Ovary (tissue), 9 donors: ENCODE results near the gene HK1. TPM values are rescaled to one million over a fixed set of nuclear protein-coding genes. Genes with fewer than 3 reads are reported as not detected.

Experiments
- DNase-seq, 5 donors: peaks; one replicate each; pipeline ENCODE4 v3.0.0-alpha.2; 2019 to 2020
- H3K27ac ChIP-seq, 2 donors: fragments of 200-600 bp; one replicate each; pipeline versions ENCODE4 v1.5.1 to v1.8.0; 2019 to 2022
- H3K27me3 ChIP-seq: fragments of 200-600 bp; one replicate; pipeline ENCODE4 v1.8.0; 2022
- H3K36me3 ChIP-seq: fragments of 200-600 bp; sonication (generic); one replicate; pipeline ENCODE4 v1.5.1; 2019
- H3K4me1 ChIP-seq: one replicate; pipeline ENCODE4 v1.8.1; 2013; ENCODE audit warnings: mild to moderate bottlenecking, moderate library complexity; ENCODE audit not compliant: insufficient read depth
- H3K4me3 ChIP-seq: fragments of 200-600 bp; sonication (generic); one replicate; pipeline ENCODE4 v1.5.1; 2017
- H3K9me3 ChIP-seq, 2 donors: fragments of 200-600 bp in 1 of 2; sonication (generic) in 1 of 2; one replicate each; pipeline versions ENCODE4 v1.5.1 to v1.8.1; 2013 to 2019; ENCODE audit warnings: mild to moderate bottlenecking in 1 of 2, moderate library complexity in 1 of 2
- EP300 ChIP-seq: sonication (generic); formaldehyde crosslinking; IDR thresholded peaks from one replicate; pipeline ENCODE4 v1.6.1; 2017; ENCODE audit warnings: antibody characterized with exemption
- POLR2A ChIP-seq: fragments of 450-650 bp; IDR thresholded peaks from one replicate; pipeline ENCODE4 v1.6.1; 2017; ENCODE audit warnings: antibody characterized with exemption, mild to moderate bottlenecking, moderate library complexity
- WGBS, 3 donors: extraction: QIAGEN DNeasy Blood & Tissue Kit in 1 of 3; methylation state at CpG; one replicate each; pipeline versions ENCODE4 v1.1.5 to v1.1.7; 2013 to 2017; 5-methylcytosine and 5-hydroxymethylcytosine counted together
- intact Hi-C, 4 donors: fragments of 100-400 bp; cut with DNase I; formaldehyde crosslinking; loops; one replicate each; pipeline versions ENCODE4 v1.11.0 to v1.15.1; 2022 to 2023
- polyA plus RNA-seq, 2 donors: library from polyadenylated mRNA; stranded (reverse); fragments of 200-250 nt in 1 of 2; fragments of 350-450 nt in 1 of 2; fragmentation: Illumina TruSeq in 1 of 2; extraction: RNeasy Lipid Tissue Mini Kit (QIAGEN cat#74804) in 1 of 2; gene quantifications; one replicate each; pipeline ENCODE4 v1.2.3, GENCODE V29; 2013 to 2014
- total RNA-seq, 7 donors: library from RNA; depleted of rRNA in 2 of 7; stranded (reverse); fragments of >200 nt in 2 of 7; fragmentation: NEBNext Ultra II Directional in 3 of 7; extraction: Animal tissue kit (Norgen Biotek cat#: 25700) in 3 of 7; gene quantifications; one replicate each; pipeline versions ENCODE4 v1.1.0 to v1.2.4, GENCODE V29; 2016 to 2023
- TF ChIP-seq, protein P1 (sequence below), 3 donors: fragments of 450-650 bp in 2 of 3; fragments of 200-600 bp in 1 of 3; IDR thresholded peaks; one replicate each; pipeline versions ENCODE4 v1.5.1 to v1.8.0; 2016 to 2022; ENCODE audit warnings: antibody characterized with exemption in 3 of 3, mild to moderate bottlenecking in 1 of 3
- donor health status: DM: no; HTN: no; CAD: no; lungs with moderate emphysema.
- donor health status: DM: no; HTN: no; CAD: no.
- donor health status: Bipolar disorder and iron deficiency.
- donor health status: DM: yes; HTN: yes; CAD: no.
- donor health status: DM: no; HTN: no; CAD: no.
- donor health status: DM: yes; HTN: yes; CAD: no.

Gene HK1
- total and polyA plus RNA-seq, 9 donors = 12.8 to 63.1 (median 35.8) TPM

DNA sequence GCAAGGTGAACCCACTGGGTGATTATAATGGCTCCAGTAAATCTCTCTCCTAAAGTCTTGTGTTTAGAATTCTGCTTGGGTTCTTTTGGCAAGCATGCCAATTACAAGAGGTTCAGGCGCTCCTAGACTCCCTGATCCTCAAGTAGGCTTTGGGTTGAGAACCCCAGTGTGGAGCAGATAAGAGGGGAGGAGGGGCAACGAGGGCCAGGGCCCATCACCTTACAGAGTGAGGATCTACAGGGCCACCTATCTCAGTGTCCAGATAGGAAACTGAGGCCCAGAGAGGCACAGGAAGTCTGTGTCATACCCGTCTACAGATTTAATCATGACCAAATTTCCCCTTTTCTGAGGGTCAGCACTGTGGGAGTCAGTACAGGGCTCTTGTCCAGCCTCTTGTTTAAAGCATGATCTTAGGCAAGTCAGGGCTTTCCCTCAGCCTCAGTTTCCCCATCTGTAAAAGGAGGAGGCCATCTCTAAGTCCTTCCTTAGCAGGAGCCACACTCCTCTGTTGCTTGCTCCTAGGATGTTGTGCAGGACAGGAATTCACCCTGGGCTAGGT is 134.0 kb downstream of the HK1 start:
- WGBS, 3 donors = 81 to 90% (median 81%) methylated on average over 3 of the region's 3 CpGs
- peak in 1 of 5 donors; percentile 6 for DNase-seq
- H3K27me3 ChIP-seq = no peaks in the 10 kb centered on the region
- H3K4me1 ChIP-seq = peaks cover 2% of the 10 kb centered on the region
- no peak overlapping the region for H3K4me3 ChIP-seq
- TF ChIP-seq, protein P1, sequence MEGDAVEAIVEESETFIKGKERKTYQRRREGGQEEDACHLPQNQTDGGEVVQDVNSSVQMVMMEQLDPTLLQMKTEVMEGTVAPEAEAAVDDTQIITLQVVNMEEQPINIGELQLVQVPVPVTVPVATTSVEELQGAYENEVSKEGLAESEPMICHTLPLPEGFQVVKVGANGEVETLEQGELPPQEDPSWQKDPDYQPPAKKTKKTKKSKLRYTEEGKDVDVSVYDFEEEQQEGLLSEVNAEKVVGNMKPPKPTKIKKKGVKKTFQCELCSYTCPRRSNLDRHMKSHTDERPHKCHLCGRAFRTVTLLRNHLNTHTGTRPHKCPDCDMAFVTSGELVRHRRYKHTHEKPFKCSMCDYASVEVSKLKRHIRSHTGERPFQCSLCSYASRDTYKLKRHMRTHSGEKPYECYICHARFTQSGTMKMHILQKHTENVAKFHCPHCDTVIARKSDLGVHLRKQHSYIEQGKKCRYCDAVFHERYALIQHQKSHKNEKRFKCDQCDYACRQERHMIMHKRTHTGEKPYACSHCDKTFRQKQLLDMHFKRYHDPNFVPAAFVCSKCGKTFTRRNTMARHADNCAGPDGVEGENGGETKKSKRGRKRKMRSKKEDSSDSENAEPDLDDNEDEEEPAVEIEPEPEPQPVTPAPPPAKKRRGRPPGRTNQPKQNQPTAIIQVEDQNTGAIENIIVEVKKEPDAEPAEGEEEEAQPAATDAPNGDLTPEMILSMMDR (IDR thresholded peaks at IDR 0.05) = no peak
- TF ChIP-seq EP300 (no peak), POLR2A (no peak)
- H3K36me3 ChIP-seq = no peaks in the 10 kb centered on the region
- intact Hi-C loops = loop anchor here in 1 of 4 donors (5.0 kb wide), 1 partner anchor 175 kb away; no protein-coding TSS in a partner anchor
- peak overlapping the region in 1 of 2 donors; percentile 21 for H3K27ac ChIP-seq
- H3K9me3 ChIP-seq = no peaks in the 10 kb centered on the region

DNA sequence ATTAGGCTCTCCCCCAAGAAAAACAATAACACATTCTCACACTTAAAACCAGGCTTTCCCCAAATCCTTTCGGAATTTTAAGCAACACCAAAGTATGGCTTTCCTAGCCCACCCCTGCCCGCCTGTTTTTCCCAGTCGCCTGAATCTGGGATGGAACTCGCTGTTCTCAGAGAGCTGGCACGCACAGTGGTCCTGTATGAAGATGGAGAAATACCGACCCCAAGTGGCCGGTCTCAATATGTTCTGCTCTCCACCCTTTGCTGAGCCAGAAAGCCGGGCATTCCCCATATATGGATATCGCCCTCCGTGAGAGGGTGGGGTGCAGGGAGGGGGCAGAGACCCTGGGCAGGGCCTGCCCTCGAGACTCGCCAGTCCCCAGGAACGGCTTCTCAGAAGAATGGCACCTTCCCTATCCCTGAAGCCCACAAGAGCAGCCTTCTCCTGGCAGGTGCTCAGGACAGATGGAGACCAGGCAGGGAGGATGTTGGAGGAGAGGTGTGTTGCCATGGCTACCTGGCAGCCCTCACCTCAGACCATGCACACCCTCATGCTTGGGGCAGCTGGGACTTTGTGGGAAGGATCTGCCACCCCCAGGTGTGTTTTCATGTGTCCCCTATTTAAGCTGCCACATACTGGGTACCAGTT is 135.0 kb downstream of the HK1 start:
- Histone ChIP-seq H3K27me3 (no peaks in the 10 kb centered on the region), H3K27ac (peak overlapping the region; percentile 20 to 21), H3K4me1 (no peaks in the 10 kb centered on the region), H3K36me3 (no peaks in the 10 kb centered on the region), H3K4me3 (no peak overlapping the region), H3K9me3 (no peaks in the 10 kb centered on the region)
- intact Hi-C loops = loop anchor here in 1 of 4 donors (5.0 kb wide), 1 partner anchor 176 kb away; no protein-coding TSS in a partner anchor
- WGBS, 3 donors = 2 to 3% (median 2%) methylated on average over 13 of the region's 13 CpGs
- peak; percentile 76 to 86 (median 79) for DNase-seq
- TF ChIP-seq POLR2A (no peak), EP300 (no peak)
- TF ChIP-seq, protein P1 (IDR thresholded peaks at IDR 0.05) = peak; percentile 59 to 80 (median 69)

- no peak overlapping the region for H3K27ac ChIP-seq
- DNase-seq = peak in 1 of 5 donors; percentile 7
- H3K36me3 ChIP-seq = no peaks in the 10 kb centered on the region
- no peaks in the 10 kb centered on the region for H3K9me3 ChIP-seq
- WGBS, 3 donors = 82 to 85% (median 84%) methylated on average over 20 of the region's 20 CpGs
- intact Hi-C loops = loop anchor here in 1 of 4 donors (5.0 kb wide), 1 partner anchor 177 kb away; no protein-coding TSS in a partner anchor
- no peak for TF ChIP-seq POLR2A
- no peak for TF ChIP-seq EP300
- no peaks in the 10 kb centered on the region for H3K27me3 ChIP-seq
- H3K4me3 ChIP-seq = no peak overlapping the region
- no peaks in the 10 kb centered on the region for H3K4me1 ChIP-seq
Measured at GRCh38 chr10:69414036-69415018, 136.0 kb downstream of the HK1 start.

- WGBS, 3 donors = 80 to 84% (median 80%) methylated on average over 13 of the region's 13 CpGs
Measured at GRCh38 chr10:69415049-69415448, 136.8 kb downstream of the HK1 start.

More at GRCh38 chr10:69415049-69415448, 136.8 kb downstream of the HK1 start:
- H3K27ac ChIP-seq = no peak overlapping the region
- no peak overlapping the region for H3K4me3 ChIP-seq
- TF ChIP-seq, protein P1 (IDR thresholded peaks at IDR 0.05) = no peak
- TF ChIP-seq EP300 = no peak
- no peak for TF ChIP-seq POLR2A
- no peak for DNase-seq
- H3K4me1 ChIP-seq = no peaks in the 10 kb centered on the region
- intact Hi-C loops = no loop called here
- H3K36me3 ChIP-seq = no peaks in the 10 kb centered on the region
- H3K9me3 ChIP-seq = no peaks in the 10 kb centered on the region
- H3K27me3 ChIP-seq = no peaks in the 10 kb centered on the region
